Measurements from ENCODE around the gene HRC. TPM values are rescaled to one million over a fixed set of nuclear protein-coding genes. Genes with fewer than 3 reads are reported as not detected.
"Not testable (repeated sequence)": the region's sequence is repeated elsewhere in the genome, so short reads cannot be mapped to it uniquely, and the experiment has no call there.

The HRC gene
- 10 to 100 TPM in 2 of 5 donors, 1 to 10 TPM in 3; 8.7 to 13.7 (median 9.8) TPM for polyA plus RNA-seq (ENCODE audit: insufficient read depth in 1 of 5, insufficient read length in 5 of 5, low replicate concordance in 1 of 5)
- long read RNA-seq, donor 1, partial matches to known transcripts = 0 of 2 reads
- long read RNA-seq, donor 1, other reads (novel, unspliced or antisense) = 0 of 2 reads
- long read RNA-seq, donor 2 = 0 reads
- long read RNA-seq, donor 3, partial matches to known transcripts = 0 of 1 reads
- long read RNA-seq, donor 3, other reads (novel, unspliced or antisense) = 0 of 1 reads
- long read RNA-seq, donor 4, partial matches to known transcripts = 0 of 2 reads
- long read RNA-seq, donor 4, other reads (novel, unspliced or antisense) = 0 of 2 reads
- long read RNA-seq, donor 5 = 0 reads
- long read RNA-seq, donor 6, partial matches to known transcripts = 0 of 2 reads
- long read RNA-seq, donor 6, other reads (novel, unspliced or antisense) = 0 of 2 reads
- long read RNA-seq, donor 7, partial matches to known transcripts = 0 of 1 reads
- long read RNA-seq, donor 7, other reads (novel, unspliced or antisense) = 0 of 1 reads
- long read RNA-seq, donor 8 = 0 reads

- no peak for DNase-seq
These were observed at the start of gene HRC for GRCh38 chr19:49155005-49155819. Gene HRC, minus strand, starts transcription at chr19:49155396. Its CDS starts 159 bp downstream, at chr19:49155237.

- DNase-seq = no peak
These were observed 45.8 kb upstream of the HRC start for GRCh38 chr19:49201042-49201441.

- no peak for DNase-seq
These were observed 45.2 kb upstream of the HRC start for GRCh38 chr19:49200238-49200862.

- no peak for DNase-seq
These were observed 41.5 kb upstream of the HRC start for GRCh38 chr19:49196527-49197240.

GRCh38 chr19:49194408-49194807 is 39.2 kb upstream of the HRC start:
- no peak for DNase-seq

GRCh38 chr19:49193822-49194394 is 38.7 kb upstream of the HRC start:
- no peak for DNase-seq

- DNase-seq = no peak
These were observed 35.6 kb upstream of the HRC start for GRCh38 chr19:49190781-49191180.

DNA sequence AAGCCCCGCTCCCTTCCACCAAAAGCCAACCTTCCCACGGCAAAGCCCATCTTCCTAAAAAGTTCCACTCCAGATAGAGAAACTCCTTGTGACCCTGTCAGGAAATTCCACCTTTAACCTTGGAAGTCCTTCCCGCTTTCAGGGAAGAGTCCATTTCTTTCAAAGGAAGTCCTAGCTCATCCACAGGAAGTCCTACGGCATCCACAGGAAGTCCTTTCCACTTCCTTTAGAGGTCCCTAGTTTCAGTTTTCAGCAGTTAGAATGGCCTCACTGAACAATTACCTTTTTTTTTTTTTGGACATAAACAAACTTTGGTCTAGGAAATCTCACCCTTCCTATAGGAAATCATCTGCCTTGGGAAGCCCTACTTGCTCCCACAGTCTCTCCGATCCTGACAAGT is 34.1 kb upstream of the HRC start:
- no peak for DNase-seq

GRCh38 chr19:49188626-49189200 is 33.5 kb upstream of the HRC start:
- no peak for DNase-seq

DNA sequence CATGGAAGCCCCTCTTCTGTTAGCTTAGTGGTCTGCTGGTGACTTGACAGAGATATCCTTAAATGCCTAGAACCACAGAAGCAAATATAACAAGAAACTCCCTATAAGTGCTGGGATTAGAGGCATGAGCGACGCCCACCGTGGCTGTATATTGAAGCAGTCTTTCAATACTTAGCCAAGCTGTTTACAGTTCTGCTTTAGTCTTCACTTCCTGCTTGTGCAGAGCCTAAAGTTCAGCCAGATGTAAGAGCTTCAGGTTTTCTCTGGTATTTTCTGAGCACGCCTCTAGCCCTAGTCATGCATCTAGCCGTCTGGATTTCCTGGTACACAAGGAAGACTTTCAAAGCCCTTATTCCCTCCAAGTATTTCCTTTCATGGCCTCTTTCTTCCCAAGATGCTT is 30.9 kb upstream of the HRC start:
- DNase-seq = no peak

GRCh38 chr19:49182848-49183375 is 27.7 kb upstream of the HRC start:
- DNase-seq = no peak

GRCh38 chr19:49182010-49182847 is 27.0 kb upstream of the HRC start:
- DNase-seq = not testable (repeated sequence)

GRCh38 chr19:49180659-49181058 is 25.5 kb upstream of the HRC start:
- DNase-seq = no peak

- DNase-seq = no peak
These were observed 18.0 kb upstream of the HRC start for GRCh38 chr19:49173198-49173597.

DNA sequence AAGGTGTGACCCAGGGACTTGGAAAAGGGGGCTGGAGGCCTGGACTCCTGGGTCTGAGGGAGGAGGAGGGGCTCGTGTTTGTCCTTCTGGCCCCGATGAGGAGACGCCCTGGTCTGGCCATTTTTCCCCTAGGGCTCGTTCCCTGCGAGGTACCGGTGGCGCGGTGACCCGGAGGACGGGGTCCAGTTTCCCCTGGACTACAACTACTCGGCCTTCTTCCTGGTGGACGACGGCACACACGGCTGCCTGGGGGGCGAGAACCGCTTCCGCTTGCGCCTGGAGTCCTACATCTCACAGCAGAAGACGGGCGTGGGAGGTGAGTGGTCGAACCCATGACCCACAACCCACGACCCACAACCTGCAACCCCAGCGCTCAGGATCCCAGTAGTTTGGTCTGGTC is 13.2 kb upstream of the HRC start:
- no peak for DNase-seq

GRCh38 chr19:49167857-49168409 is 12.7 kb upstream of the HRC start:
- DNase-seq = no peak

DNA sequence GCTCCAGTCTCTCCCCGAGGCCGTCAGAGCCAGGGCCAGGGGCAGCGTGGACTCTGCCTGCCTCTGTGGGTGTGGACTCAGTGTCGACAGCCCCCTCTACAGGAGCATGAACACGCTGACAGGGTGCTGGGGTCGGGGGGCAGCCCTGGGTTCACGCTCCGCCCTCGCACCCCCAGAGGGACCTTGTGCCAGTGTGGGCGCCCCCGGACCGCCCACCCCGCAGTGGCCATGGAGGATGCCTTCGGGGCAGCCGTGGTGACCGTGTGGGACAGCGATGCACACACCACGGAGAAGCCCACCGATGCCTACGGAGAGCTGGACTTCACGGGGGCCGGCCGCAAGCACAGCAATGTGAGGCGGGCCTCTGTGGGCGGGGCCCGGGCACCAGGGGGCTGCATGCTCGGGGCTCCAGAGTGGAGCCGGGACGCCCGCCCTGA is 10.7 kb upstream of the HRC start:
- DNase-seq = no peak

- DNase-seq = no peak
These were observed 10.0 kb upstream of the HRC start for GRCh38 chr19:49165111-49165750.

- DNase-seq = no peak
These were observed 6.8 kb upstream of the HRC start for GRCh38 chr19:49161987-49162386.
